Lower leg skin (tissue), 4 donors: ENCODE measurements around the gene PASK. TPM values are rescaled to one million over a fixed set of nuclear protein-coding genes. Genes with fewer than 3 reads are reported as not detected.

Source experiments
- DNase-seq, 2 donors: peaks; one replicate each; pipeline ENCODE4 v3.0.0-alpha.2; 2019; ENCODE audit warnings: low spot score in 2 of 2
- H3K4me3 ChIP-seq: fragments of 200-600 bp; sonication (generic); 2 replicates; pipeline ENCODE4 v1.5.1; 2017; ENCODE audit warnings: mild to moderate bottlenecking, low read depth; ENCODE audit not compliant: poor library complexity, severe bottlenecking
- CTCF ChIP-seq, 3 donors: fragments of 450-650 bp; IDR thresholded peaks; one replicate each; pipeline ENCODE4 v1.5.1; 2016; ENCODE audit warnings: antibody characterized with exemption in 3 of 3, mild to moderate bottlenecking in 3 of 3, moderate library complexity in 2 of 3
- POLR2A ChIP-seq, 2 donors: fragments of 450-650 bp; IDR thresholded peaks; one replicate each; pipeline ENCODE4 v1.6.1; 2016 to 2017; ENCODE audit warnings: antibody characterized with exemption in 2 of 2, mild to moderate bottlenecking in 1 of 2, moderate library complexity in 1 of 2
- WGBS, 2 donors: methylation state at CpG; one replicate each; pipeline ENCODE4 v1.1.5; 2018; 5-methylcytosine and 5-hydroxymethylcytosine counted together
- intact Hi-C: fragments of 100-400 bp; cut with DNase I; formaldehyde crosslinking; loops from one replicate; pipeline ENCODE4 v1.15.0; 2023; ENCODE audit warnings: low total_unique reads
- total RNA-seq, 4 donors: library from RNA; depleted of rRNA; stranded (reverse); fragments of >200 nt; gene quantifications; one replicate each; pipeline ENCODE4 v1.1.0, GENCODE V29; 2016

The PASK gene
- total RNA-seq, 4 donors from 2014 or later: 4.8 to 11.9 (median 6.5) TPM

DNA sequence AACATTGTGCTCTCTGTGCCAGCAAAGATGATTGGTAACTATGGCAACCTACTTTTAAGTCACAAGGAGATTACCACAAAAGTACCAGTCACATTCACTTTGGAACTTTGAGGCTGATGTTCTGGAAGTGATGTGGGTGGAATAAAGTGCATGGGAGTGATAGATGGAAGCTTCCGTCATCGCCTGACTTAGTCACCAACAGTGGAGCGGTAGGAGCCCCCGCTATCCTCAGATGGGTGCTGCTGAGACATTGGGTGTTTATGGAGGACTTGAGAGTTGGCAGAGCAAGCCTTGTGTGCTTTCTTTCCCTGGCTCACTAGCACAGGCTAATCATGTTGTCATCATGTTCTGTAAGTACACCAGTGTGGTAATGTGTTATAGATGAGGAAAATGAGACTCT, 5.6 kb upstream of the PASK start:
- H3K4me3 ChIP-seq: no peak overlapping the region
- 92 to 97% methylated on average over 4 of the region's 4 CpGs for WGBS, 2 donors
- no peak for DNase-seq
- no peak for TF ChIP-seq POLR2A (IDR thresholded peaks at IDR 0.05)
- TF ChIP-seq CTCF (IDR thresholded peaks at IDR 0.05): no peak
- intact Hi-C loops: no loop called here

GRCh38 chr2:241153616-241154015, 4.3 kb upstream of the PASK start:
- intact Hi-C loops: no loop called here
- WGBS, 2 donors: 87 to 88% methylated on average over 7 of the region's 7 CpGs
- H3K4me3 ChIP-seq: no peak overlapping the region
- no peak for DNase-seq
- no peak for TF ChIP-seq CTCF (IDR thresholded peaks at IDR 0.05)
- no peak for TF ChIP-seq POLR2A (IDR thresholded peaks at IDR 0.05)

- no peak for TF ChIP-seq CTCF (IDR thresholded peaks at IDR 0.05)
- TF ChIP-seq POLR2A (IDR thresholded peaks at IDR 0.05): no peak
- WGBS, 2 donors: 71 to 74% methylated on average over 8 of the region's 8 CpGs
- no peak for DNase-seq
- intact Hi-C loops: no loop called here
- no peak overlapping the region for H3K4me3 ChIP-seq
These were observed 2.8 kb upstream of the PASK start for GRCh38 chr2:241151934-241152660.

- WGBS, 2 donors: 7 to 11% methylated on average over 24 to 28 of the region's 37 CpGs
- TF ChIP-seq POLR2A (IDR thresholded peaks at IDR 0.05) (no peak), CTCF (IDR thresholded peaks at IDR 0.05) (no peak)
- H3K4me3 ChIP-seq: peak overlapping the region; percentile 93
- intact Hi-C loops: no loop called here
- DNase-seq: peak in 1 of 2 donors; percentile 27
These were observed 1.6 kb upstream of the PASK start for GRCh38 chr2:241150660-241151530.

GRCh38 chr2:241149925-241150659, 820 bp upstream of the PASK start, which contains the start of gene PPP1R7:
Gene PPP1R7, plus strand, starts transcription at chr2:241150467. Its CDS starts 29 bp downstream, at chr2:241150496.
- peak; percentile 94 to 99 for DNase-seq
- intact Hi-C loops: no loop called here
- 0 to 1% methylated on average over 39 to 56 of the region's 73 CpGs for WGBS, 2 donors
- TF ChIP-seq CTCF (IDR thresholded peaks at IDR 0.05): no peak
- no peak for TF ChIP-seq POLR2A (IDR thresholded peaks at IDR 0.05)
- peak within 1 kb of the TSS; percentile 93 for H3K4me3 ChIP-seq
